GM10847 (cell line): Measurements from ENCODE around the gene PIGM.

Source experiments
- POLR2A ChIP-seq: IDR thresholded peaks from 2 replicates; pipeline ENCODE4 v1.6.1; 2011; ENCODE audit not compliant: insufficient read length; ENCODE audit errors: extremely low read depth

Gene PIGM

DNA sequence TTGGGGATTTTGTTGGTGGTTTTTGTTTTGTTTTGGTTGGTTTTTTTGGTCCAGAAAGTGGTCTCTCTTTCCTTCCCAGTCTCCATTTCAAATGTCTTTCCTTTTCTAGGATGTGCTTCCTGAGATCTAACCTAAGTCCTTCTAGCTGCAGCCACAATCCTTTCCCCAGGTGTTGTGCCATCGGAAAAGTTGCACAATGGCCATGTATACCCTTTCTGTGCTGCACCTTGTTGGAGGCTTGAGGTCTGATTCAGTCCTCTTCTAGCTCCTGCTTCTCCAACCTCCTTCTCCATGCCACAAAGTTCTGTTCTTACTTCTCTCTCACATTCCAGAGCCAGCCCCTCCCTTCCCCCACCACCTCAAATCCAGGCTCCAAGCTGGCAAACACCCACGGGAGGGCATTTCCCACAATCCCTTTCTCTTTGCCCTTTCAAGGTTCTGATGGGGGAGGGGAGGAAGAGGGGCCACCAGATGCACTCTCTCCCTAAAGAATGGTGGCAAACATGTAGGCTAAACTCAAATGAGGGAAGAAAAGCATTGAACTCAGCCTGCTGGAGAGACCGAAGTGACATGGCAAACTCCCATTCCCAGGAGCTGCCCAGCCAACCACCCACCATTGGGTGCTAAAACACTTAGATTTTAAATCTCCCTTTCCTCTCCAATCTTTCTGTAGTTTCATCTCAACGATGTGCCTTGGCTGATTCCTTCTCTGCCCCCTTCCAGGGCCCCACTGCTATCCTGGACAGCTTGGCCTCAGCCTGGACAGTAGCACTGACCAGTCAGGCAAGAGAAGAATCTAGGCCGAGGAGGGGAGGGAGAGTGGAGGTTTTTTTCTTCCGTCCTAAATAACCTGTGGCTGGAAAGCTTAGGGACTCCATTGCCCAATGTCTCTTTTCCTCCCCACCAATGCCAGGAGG lies 35.3 kb upstream of the PIGM start:
- no peak for TF ChIP-seq POLR2A

DNA sequence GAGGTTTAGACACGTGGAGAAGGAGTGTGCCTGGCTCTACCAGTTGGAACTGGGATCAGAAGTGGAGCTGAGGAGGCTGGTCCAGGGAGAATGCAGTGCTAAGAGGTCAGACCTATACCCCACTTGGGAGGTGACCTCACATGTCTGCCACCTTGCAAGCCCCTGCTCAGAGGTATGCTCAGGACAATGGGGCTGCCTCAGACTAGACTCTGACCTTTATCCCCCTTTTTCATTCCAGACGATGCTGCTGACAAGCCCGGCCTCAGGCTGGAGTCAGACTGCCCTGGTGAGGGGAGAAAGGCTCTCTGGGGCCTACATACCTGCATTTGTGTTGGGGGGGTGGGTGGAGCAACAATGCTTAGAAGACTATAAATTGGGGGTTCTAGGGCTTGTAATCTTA lies 33.0 kb upstream of the PIGM start:
- no peak for TF ChIP-seq POLR2A

DNA sequence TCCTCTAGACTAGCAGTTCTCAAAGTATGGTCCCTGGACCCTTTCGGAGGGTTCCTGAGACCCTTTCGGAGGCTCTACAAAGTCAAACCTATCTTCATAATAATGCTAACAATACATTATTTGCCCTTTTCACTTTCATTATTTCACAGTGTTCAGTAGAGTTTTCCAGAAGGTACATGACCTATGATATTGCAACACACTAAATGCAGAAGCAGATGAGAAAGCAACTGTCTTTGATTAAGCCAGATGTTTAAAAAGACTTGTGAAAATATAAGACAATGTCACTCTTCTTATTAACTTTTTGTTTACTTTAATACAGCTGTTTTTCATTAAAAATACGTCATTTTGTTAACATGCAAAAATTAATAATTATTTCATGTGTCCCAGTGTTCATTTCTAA lies 32.4 kb upstream of the PIGM start:
- TF ChIP-seq POLR2A, result no peak

DNA sequence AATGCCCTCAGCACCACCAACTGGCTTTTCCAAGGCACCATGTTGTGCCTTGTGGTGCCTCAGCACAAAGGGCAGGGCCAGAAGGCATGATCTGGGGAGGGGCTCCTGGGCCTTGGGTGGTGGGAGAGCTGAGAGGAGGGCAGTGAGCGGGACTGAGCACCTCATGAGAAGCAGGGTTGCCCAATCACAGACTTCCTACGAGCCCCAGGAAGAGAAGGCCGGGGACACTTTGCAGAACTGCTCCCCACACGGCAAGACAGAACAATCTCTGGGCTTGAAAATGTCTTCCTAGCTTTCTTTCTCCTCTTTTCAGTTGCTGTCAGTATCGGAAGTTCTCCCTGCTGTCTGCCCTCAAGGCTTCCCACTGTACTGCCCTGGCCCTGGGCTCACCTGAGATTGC lies 31.4 kb upstream of the PIGM start:
- no peak for TF ChIP-seq POLR2A

DNA sequence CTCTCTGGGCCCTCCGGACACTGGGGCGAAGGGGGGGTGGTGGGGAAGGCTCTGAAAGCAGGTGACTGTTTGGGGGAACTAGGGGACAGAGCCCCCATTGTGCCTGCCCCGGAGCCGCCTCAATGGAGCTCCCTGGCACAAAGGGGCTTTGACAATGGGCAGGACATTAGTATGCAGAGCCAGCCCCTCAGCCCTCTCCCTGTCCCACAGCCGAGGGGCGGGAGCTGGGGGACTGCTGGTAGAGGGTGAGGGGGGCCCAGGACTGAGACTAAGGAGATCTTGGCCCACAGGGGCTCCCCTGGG lies 30.4 kb upstream of the PIGM start:
- TF ChIP-seq POLR2A, result no peak

GRCh38 chr1:160061369-160062229 lies 29.8 kb upstream of the PIGM start:
- no peak for TF ChIP-seq POLR2A

- no peak for TF ChIP-seq POLR2A
Observed at GRCh38 chr1:160058087-160058486, 26.3 kb upstream of the PIGM start.

DNA sequence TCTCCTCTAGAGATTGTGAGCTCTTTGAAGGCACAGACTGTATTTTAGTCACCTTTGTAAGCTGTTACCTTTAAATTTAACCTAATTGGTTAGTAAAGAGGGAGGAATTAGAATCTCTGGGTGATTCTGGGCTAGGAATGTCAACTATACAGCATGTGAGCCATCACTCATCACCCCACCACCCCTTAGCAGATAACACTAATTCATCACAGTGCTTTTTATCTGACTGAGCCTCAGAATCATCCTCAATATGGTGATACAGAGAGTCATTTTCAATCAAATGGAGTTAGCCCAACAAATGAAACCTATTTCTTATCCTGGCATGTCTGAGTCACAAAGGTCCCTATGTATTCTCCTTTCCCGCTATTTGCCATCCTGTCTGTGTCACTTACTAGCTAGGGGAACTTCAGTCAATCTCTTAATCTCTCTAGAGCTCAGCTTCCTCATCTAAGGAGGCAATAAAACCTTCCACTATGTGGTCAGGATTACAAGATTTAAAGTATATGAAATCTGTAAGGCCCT lies 24.9 kb upstream of the PIGM start:
- TF ChIP-seq POLR2A, result no peak

GRCh38 chr1:160053548-160054365 lies 22.0 kb upstream of the PIGM start:
- TF ChIP-seq POLR2A, result no peak

DNA sequence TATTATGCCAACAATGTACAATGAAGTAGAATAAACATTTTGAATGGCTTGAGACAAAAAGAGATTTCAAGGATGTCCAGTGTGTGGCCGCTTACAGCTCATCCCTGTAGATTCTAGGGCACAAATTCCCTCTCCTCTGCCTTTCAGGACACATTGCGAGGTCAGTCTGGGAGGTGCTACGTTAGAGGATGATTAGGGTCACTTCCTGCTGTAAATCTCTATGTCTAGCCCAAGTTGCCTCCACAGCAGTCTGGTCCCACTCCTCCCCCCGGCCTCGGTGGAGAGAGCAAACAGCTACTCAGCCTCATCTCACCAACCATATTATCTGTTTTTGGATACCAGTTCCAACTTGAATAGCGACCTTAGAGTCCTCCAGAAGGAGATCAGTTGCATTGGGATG lies 21.1 kb upstream of the PIGM start:
- TF ChIP-seq POLR2A, result no peak

DNA sequence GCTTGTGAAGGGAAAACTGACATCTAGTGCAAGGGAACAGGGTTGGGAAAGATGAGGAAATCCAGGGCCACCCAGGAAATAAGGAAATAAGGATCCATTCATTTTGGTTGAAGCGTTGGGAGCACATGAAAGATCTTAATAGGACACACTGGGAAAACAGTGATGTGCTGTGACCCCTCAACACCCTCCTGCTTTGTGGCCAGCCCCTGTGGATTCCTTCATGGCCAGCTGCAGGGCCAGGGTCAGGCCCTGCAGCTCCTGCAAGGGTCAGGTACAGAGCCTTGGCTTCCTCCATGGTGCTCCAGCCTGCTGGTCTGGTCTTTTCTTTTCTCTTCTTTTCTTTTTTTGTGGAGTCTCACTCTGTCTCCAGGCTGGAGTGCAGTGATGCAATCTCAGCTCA lies 18.8 kb upstream of the PIGM start:
- no peak for TF ChIP-seq POLR2A

GRCh38 chr1:160049101-160049500 lies 17.3 kb upstream of the PIGM start:
- no peak for TF ChIP-seq POLR2A

GRCh38 chr1:160048335-160048734 lies 16.5 kb upstream of the PIGM start:
- TF ChIP-seq POLR2A, result no peak

- TF ChIP-seq POLR2A, result no peak
Observed at GRCh38 chr1:160047111-160047991, 15.6 kb upstream of the PIGM start.
